ENCODE results near the gene EPS15.

Gene EPS15

GRCh38 chr1:51523931-51524330, 4.9 kb upstream of the EPS15 start:
- in situ Hi-C loops (cut with HindIII; ENCODE audit: low sequenced_read_pairs) = no loop called here
- DNase-seq (ENCODE audit: low read depth) = no peak
- TF ChIP-seq CTCF (IDR thresholded peaks at IDR 0.05; ENCODE audit: low read depth, low read length, missing control alignments) = no peak
- H3K4me3 ChIP-seq (ENCODE audit: low read depth, low read length) = no peak overlapping the region

GRCh38 chr1:51520700-51521248, 1.7 kb upstream of the EPS15 start:
- no peak for DNase-seq (ENCODE audit: low read depth)
- in situ Hi-C loops (cut with HindIII; ENCODE audit: low sequenced_read_pairs) = no loop called here
- TF ChIP-seq CTCF (IDR thresholded peaks at IDR 0.05; ENCODE audit: low read depth, low read length, missing control alignments) = no peak
- H3K4me3 ChIP-seq (ENCODE audit: low read depth, low read length) = no peak overlapping the region

GRCh38 chr1:51519865-51520699, 1.0 kb upstream of the EPS15 start:
- no peak for TF ChIP-seq CTCF (IDR thresholded peaks at IDR 0.05; ENCODE audit: low read depth, low read length, missing control alignments)
- in situ Hi-C loops (cut with HindIII; ENCODE audit: low sequenced_read_pairs) = no loop called here
- DNase-seq (ENCODE audit: low read depth) = peak; percentile 27

GRCh38 chr1:51518586-51519047, 449 bp downstream of the EPS15 start:
- in situ Hi-C loops (cut with HindIII; ENCODE audit: low sequenced_read_pairs) = no loop called here
- H3K4me3 ChIP-seq (ENCODE audit: low read depth, low read length) = peak overlapping the region; percentile 76
- no peak for TF ChIP-seq CTCF (IDR thresholded peaks at IDR 0.05; ENCODE audit: low read depth, low read length, missing control alignments)
- DNase-seq (ENCODE audit: low read depth) = no peak

More at GRCh38 chr1:51519865-51520699, 1.0 kb upstream of the EPS15 start:
- no peak overlapping the region for H3K4me3 ChIP-seq (ENCODE audit: low read depth, low read length)

- H3K4me3 ChIP-seq (ENCODE audit: low read depth, low read length) = peak overlapping the region; percentile 76
- TF ChIP-seq CTCF (IDR thresholded peaks at IDR 0.05; ENCODE audit: low read depth, low read length, missing control alignments) = no peak
- no peak for DNase-seq (ENCODE audit: low read depth)
- in situ Hi-C loops (cut with HindIII; ENCODE audit: low sequenced_read_pairs) = no loop called here
Observed at GRCh38 chr1:51518033-51518585, 957 bp downstream of the EPS15 start.

GRCh38 chr1:51517361-51518032, 1.6 kb downstream of the EPS15 start:
- DNase-seq (ENCODE audit: low read depth) = no peak
- in situ Hi-C loops (cut with HindIII; ENCODE audit: low sequenced_read_pairs) = no loop called here
- TF ChIP-seq CTCF (IDR thresholded peaks at IDR 0.05; ENCODE audit: low read depth, low read length, missing control alignments) = no peak
- peak overlapping the region; percentile 76 for H3K4me3 ChIP-seq (ENCODE audit: low read depth, low read length)
